Gastrocnemius medialis (tissue), 4 donors: ENCODE results near the gene NFX1. TPM values are rescaled to one million over a fixed set of nuclear protein-coding genes. Genes with fewer than 3 reads are reported as not detected.

Experiments
- ATAC-seq, 2 donors: fragments of 150-250 bp; one replicate each; pipeline ENCODE4 v1.9.1; 2016
- DNase-seq, 2 donors: peaks; one replicate each; pipeline ENCODE4 v3.0.0-alpha.2; 2019
- H3K27ac ChIP-seq, 4 donors: fragments of 200-600 bp; sonication (generic); 1 replicate in 1 of 4; 2 replicates in 3 of 4; pipeline ENCODE4 v1.5.1; 2016 to 2018; ENCODE audit warnings: mild to moderate bottlenecking in 2 of 4, moderate library complexity in 1 of 4
- H3K27me3 ChIP-seq, 3 donors: fragments of 200-600 bp; sonication (generic) in 2 of 3; 1 replicate in 1 of 3; 2 replicates in 2 of 3; pipeline versions ENCODE4 v1.5.1 to v1.6.0; 2016 to 2019; ENCODE audit warnings: mild to moderate bottlenecking in 1 of 3, moderate library complexity in 1 of 3
- H3K36me3 ChIP-seq, 2 donors: fragments of 200-600 bp; sonication (generic) in 1 of 2; one replicate each; pipeline ENCODE4 v1.5.1; 2017 to 2018
- H3K4me1 ChIP-seq, 2 donors: fragments of 200-600 bp; sonication (generic) in 1 of 2; one replicate each; pipeline ENCODE4 v1.5.1; 2016 to 2017; ENCODE audit warnings: mild to moderate bottlenecking in 2 of 2
- H3K4me3 ChIP-seq, 4 donors: fragments of 200-600 bp; sonication (generic) in 3 of 4; 1 replicate in 1 of 4; 2 replicates in 3 of 4; pipeline ENCODE4 v1.5.1; 2016 to 2019; ENCODE audit warnings: mild to moderate bottlenecking in 2 of 4
- H3K9me3 ChIP-seq, 3 donors: fragments of 200-600 bp; sonication (generic) in 2 of 3; 1 replicate in 1 of 3; 2 replicates in 2 of 3; pipeline ENCODE4 v1.5.1; 2016 to 2019
- POLR2A ChIP-seq, 2 donors: fragments of 450-650 bp; IDR thresholded peaks; one replicate each; pipeline ENCODE4 v1.6.1; 2017; ENCODE audit warnings: antibody characterized with exemption in 2 of 2, mild to moderate bottlenecking in 2 of 2, moderate library complexity in 2 of 2
- in situ Hi-C, 4 donors: fragments of 200-750 bp; cut with MboI; loops; one replicate each; pipeline versions ENCODE4 v1.15.0 to v1.8.0; 2017; ENCODE audit warnings: low sequenced_read_pairs in 4 of 4
- intact Hi-C: fragments of 100-400 bp; cut with DNase I; formaldehyde crosslinking; loops from one replicate; pipeline ENCODE4 v1.15.1; 2023; ENCODE audit warnings: low total_unique reads
- total RNA-seq, 4 donors: library from RNA; depleted of rRNA; stranded (reverse); fragments of >200 nt; gene quantifications; one replicate each; pipeline versions ENCODE4 v1.1.0 to v1.2.3, GENCODE V29; 2016
- TF ChIP-seq, protein P1 (sequence below), 5 experiments: fragments of 450-650 bp in 3 of 5; fragments of 200-600 bp in 2 of 5; sonication (generic) in 2 of 5; IDR thresholded peaks in 4 of 5; conservative IDR thresholded peaks in 1 of 5; 1 replicate in 4 of 5; 2 replicates in 1 of 5; pipeline ENCODE4 v1.5.1; 2016 to 2019; ENCODE audit warnings: antibody characterized with exemption in 5 of 5, mild to moderate bottlenecking in 3 of 5, moderate library complexity in 3 of 5

Gene NFX1
- total RNA-seq, 4 donors from 2014 or later = 29.8 to 52.0 (median 40.6) TPM

DNA sequence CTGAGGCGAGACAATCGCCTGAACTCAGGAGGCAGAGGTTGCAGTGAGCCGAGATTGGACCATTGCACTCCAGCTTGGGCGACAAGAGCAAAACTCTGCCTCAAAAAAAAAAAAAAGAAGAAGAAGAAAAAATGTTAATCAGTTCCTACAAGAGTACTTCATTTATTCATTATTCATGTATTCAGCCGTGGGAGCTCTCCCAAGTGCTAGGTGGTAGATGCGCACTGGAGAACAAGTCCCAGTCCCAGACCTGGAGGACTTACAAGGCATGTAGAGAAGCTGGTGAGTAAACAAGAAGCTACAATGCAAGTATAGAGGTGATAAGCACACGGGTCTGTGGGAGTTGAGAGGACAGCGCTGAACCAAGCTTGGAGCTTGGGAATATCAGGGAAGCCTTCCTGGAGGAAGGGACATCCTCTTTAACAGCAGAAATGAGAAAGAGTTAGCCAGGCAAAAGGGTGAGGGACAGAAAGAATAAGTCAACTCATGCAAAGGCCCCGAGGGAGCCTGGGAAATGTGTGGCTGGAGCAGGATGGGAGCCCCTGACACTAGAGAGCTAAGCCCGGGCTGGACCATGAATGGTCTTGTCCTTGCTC is 129.5 kb downstream of the NFX1 start:
- DNase-seq (no peak), ATAC-seq (no peak)
- Histone ChIP-seq H3K4me1 (no peaks in the 10 kb centered on the region), H3K27ac (no peak overlapping the region), H3K36me3 (no peaks in the 10 kb centered on the region), H3K4me3 (no peak overlapping the region), H3K9me3 (no peaks in the 10 kb centered on the region), H3K27me3 (no peaks in the 10 kb centered on the region)
- intact Hi-C loops (no loop called here), in situ Hi-C loops (loop anchor here in 1 of 4 donors (5.0 kb wide), 1 partner anchor 48 kb away; no protein-coding TSS in a partner anchor)
- TF ChIP-seq POLR2A (IDR thresholded peaks at IDR 0.05) = no peak
- TF ChIP-seq, protein P1, sequence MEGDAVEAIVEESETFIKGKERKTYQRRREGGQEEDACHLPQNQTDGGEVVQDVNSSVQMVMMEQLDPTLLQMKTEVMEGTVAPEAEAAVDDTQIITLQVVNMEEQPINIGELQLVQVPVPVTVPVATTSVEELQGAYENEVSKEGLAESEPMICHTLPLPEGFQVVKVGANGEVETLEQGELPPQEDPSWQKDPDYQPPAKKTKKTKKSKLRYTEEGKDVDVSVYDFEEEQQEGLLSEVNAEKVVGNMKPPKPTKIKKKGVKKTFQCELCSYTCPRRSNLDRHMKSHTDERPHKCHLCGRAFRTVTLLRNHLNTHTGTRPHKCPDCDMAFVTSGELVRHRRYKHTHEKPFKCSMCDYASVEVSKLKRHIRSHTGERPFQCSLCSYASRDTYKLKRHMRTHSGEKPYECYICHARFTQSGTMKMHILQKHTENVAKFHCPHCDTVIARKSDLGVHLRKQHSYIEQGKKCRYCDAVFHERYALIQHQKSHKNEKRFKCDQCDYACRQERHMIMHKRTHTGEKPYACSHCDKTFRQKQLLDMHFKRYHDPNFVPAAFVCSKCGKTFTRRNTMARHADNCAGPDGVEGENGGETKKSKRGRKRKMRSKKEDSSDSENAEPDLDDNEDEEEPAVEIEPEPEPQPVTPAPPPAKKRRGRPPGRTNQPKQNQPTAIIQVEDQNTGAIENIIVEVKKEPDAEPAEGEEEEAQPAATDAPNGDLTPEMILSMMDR (IDR thresholded peaks at IDR 0.05 in 4 of 5, conservative IDR thresholded peaks at IDR 0.05 in 1 of 5) = no peak

Other genes with a start within 250 kb of the NFX1 start
- 10 to 100 TPM; 12.5 to 15.3 (median 13.6) TPM for gene SMU1, start 213.8 kb upstream of the NFX1 start, total RNA-seq
- gene B4GALT1, start 123.2 kb upstream of the NFX1 start, total RNA-seq = 10 to 100 TPM; 24.2 to 56.2 (median 42.7) TPM
- not detected for gene SPINK4, start 50.3 kb upstream of the NFX1 start, total RNA-seq
- gene BAG1, start 25.8 kb upstream of the NFX1 start, total RNA-seq = 100 to 1,000 TPM in 3 of 4 donors, 10 to 100 TPM in 1; 81.5 to 244 (median 158) TPM
- gene CHMP5, start 25.5 kb upstream of the NFX1 start, total RNA-seq = 10 to 100 TPM; 42.8 to 50.7 (median 47.8) TPM
- gene AQP7, start 112.1 kb downstream of the NFX1 start, total RNA-seq = 10 to 100 TPM in 1 of 4 donors, 1 to 10 TPM in 3; 2.1 to 10.7 (median 4.1) TPM
- 10 to 100 TPM in 2 of 4 donors, 1 to 10 TPM in 2; 1.7 to 24.2 (median 13.5) TPM for gene AQP3, start 157.1 kb downstream of the NFX1 start, total RNA-seq
- gene NOL6, start 183.4 kb downstream of the NFX1 start, total RNA-seq = 10 to 100 TPM; 18.1 to 36.3 (median 29.1) TPM
- gene ANKRD18B, start 233.7 kb downstream of the NFX1 start, total RNA-seq = 1 to 10 TPM in 1 of 4 donors, under 1 TPM in 1, not detected in 2; 0.22 to 3.9 TPM